Endothelial cell of umbilical vein (primary cell): ENCODE results near the gene LRTM2.

Source experiments
- CTCF ChIP-seq, 2 donors: IDR thresholded peaks; 1 replicate in 1 of 2; 2 replicates in 1 of 2; pipeline ENCODE4 v1.5.1; 2011; ENCODE audit warnings: low read length in 2 of 2, mild to moderate bottlenecking in 2 of 2, moderate library complexity in 2 of 2, control low read depth in 1 of 2, inconsistent platforms in 1 of 2, low read depth in 1 of 2; ENCODE audit not compliant: insufficient read depth in 1 of 2; ENCODE audit errors: extremely low read depth in 1 of 2
- EZH2 ChIP-seq: IDR thresholded peaks from 2 replicates; pipeline ENCODE4 v1.6.1; 2012; ENCODE audit warnings: borderline replicate concordance, low read depth, mild to moderate bottlenecking, moderate library complexity, low read length, inconsistent platforms; ENCODE audit not compliant: severe bottlenecking
- GATA2 ChIP-seq: IDR thresholded peaks from 2 replicates; pipeline ENCODE4 v1.7.0; 2011; ENCODE audit warnings: low read depth, mild to moderate bottlenecking, moderate library complexity, mixed read lengths, low read length; ENCODE audit not compliant: insufficient read length, insufficient read depth
- JUN ChIP-seq: IDR thresholded peaks from 2 replicates; pipeline ENCODE4 v1.6.1; 2011; ENCODE audit warnings: borderline replicate concordance, low read depth; ENCODE audit not compliant: insufficient read length, insufficient read depth
- MAX ChIP-seq: IDR thresholded peaks from 2 replicates; pipeline ENCODE4 v1.6.1; 2011; ENCODE audit not compliant: insufficient read depth, insufficient read length
- MYC ChIP-seq: IDR thresholded peaks from one replicate; pipeline ENCODE4 v1.6.1; 2011; ENCODE audit warnings: mild to moderate bottlenecking, low read depth, low read length
- POLR2A ChIP-seq: IDR thresholded peaks from 2 replicates; pipeline ENCODE4 v1.6.1; 2012; ENCODE audit warnings: low read depth, mild to moderate bottlenecking, control low read depth, low read length
- POLR2AphosphoS5 ChIP-seq: IDR thresholded peaks from 2 replicates; pipeline ENCODE4 v1.6.1; 2012; ENCODE audit warnings: low read depth, mild to moderate bottlenecking, control low read depth, low read length, moderate library complexity; ENCODE audit not compliant: insufficient read depth

GRCh38 chr12:1848745-1849144 lies 28.4 kb downstream of the LRTM2 start:
- TF ChIP-seq CTCF (IDR thresholded peaks at IDR 0.05; ENCODE audit: extremely low read depth in 1 of 2, insufficient read depth in 1 of 2, low read depth in 1 of 2, low read length in 2 of 2) (no peak), JUN (no peak), POLR2A (no peak), EZH2 (no peak), POLR2AphosphoS5 (no peak), MYC (no peak), GATA2 (no peak), MAX (no peak)
